ENCODE results near the gene GAB4. TPM values are rescaled to one million over a fixed set of nuclear protein-coding genes. Genes with fewer than 3 reads are reported as not detected.
"Not testable (repeated sequence)": the region's sequence is repeated elsewhere in the genome, so short reads cannot be mapped to it uniquely, and the experiment has no call there.

Gene GAB4
- total and polyA plus RNA-seq, 2 donors (not counting 3 experiments of a cell fraction or from before 2014, with no cell fraction given), result not detected

- H3K36me3 ChIP-seq (ENCODE audit: control insufficient read depth in 2 of 2, extremely low read depth in 1 of 2, insufficient read depth in 2 of 2, low read length in 2 of 2); POLR2A ChIA-PET; H4K20me1 ChIP-seq (replicated peaks; ENCODE audit: control insufficient read depth, extremely low read depth, insufficient read depth, low read length); H3K9me3 ChIP-seq (replicated peaks; ENCODE audit: control insufficient read depth, insufficient read depth, low read length); H3K27me3 ChIP-seq (ENCODE audit: control insufficient read depth in 2 of 2, insufficient read depth in 2 of 2, low read length in 2 of 2); DNase-seq (ENCODE audit: low read depth, low spot score); dilution Hi-C loops (cut with MboI; ENCODE audit: extremely low pct_ligation_motif_present, low sequenced_read_pairs); H3K4me1 ChIP-seq (ENCODE audit: control insufficient read depth, extremely low read depth, insufficient read depth, low read length); H3K79me2 ChIP-seq (ENCODE audit: control insufficient read depth, insufficient read depth, low read length); CTCF ChIA-PET; FAIRE-seq; BruUV-seq (replicated peaks); H3K4me3 ChIP-seq (replicated peaks in 1 of 3; ENCODE audit: insufficient read depth in 1 of 3, low read depth in 1 of 3, low read length in 3 of 3); H3K9ac ChIP-seq (replicated peaks; ENCODE audit: extremely low read depth, insufficient read depth, low read length); H3K9me1 ChIP-seq (replicated peaks; ENCODE audit: control insufficient read depth, extremely low read depth, insufficient read depth, low read length); H3K4me2 ChIP-seq (ENCODE audit: insufficient read depth, low read length); intact Hi-C loops (cut with micrococcal nuclease); H3K27ac ChIP-seq (ENCODE audit: insufficient read depth, low read depth, low read length); H2AFZ ChIP-seq (ENCODE audit: low read depth, low read length): not testable (repeated sequence)
Measured at GRCh38 chr22:17024380-17024779, 16.4 kb upstream of the GAB4 start.

- CTCF ChIA-PET; H3K4me2 ChIP-seq (ENCODE audit: insufficient read depth, low read length); H3K27me3 ChIP-seq (ENCODE audit: control insufficient read depth in 2 of 2, insufficient read depth in 2 of 2, low read length in 2 of 2); H4K20me1 ChIP-seq (replicated peaks; ENCODE audit: control insufficient read depth, extremely low read depth, insufficient read depth, low read length); H3K27ac ChIP-seq (ENCODE audit: insufficient read depth, low read depth, low read length); DNase-seq (ENCODE audit: low read depth, low spot score); dilution Hi-C loops (cut with MboI; ENCODE audit: extremely low pct_ligation_motif_present, low sequenced_read_pairs); intact Hi-C loops (cut with micrococcal nuclease); H3K79me2 ChIP-seq (ENCODE audit: control insufficient read depth, insufficient read depth, low read length); H3K9ac ChIP-seq (replicated peaks; ENCODE audit: extremely low read depth, insufficient read depth, low read length); H3K4me3 ChIP-seq (replicated peaks in 1 of 3; ENCODE audit: insufficient read depth in 1 of 3, low read depth in 1 of 3, low read length in 3 of 3); H3K9me1 ChIP-seq (replicated peaks; ENCODE audit: control insufficient read depth, extremely low read depth, insufficient read depth, low read length); H3K9me3 ChIP-seq (replicated peaks; ENCODE audit: control insufficient read depth, insufficient read depth, low read length); H2AFZ ChIP-seq (ENCODE audit: low read depth, low read length); H3K4me1 ChIP-seq (ENCODE audit: control insufficient read depth, extremely low read depth, insufficient read depth, low read length); POLR2A ChIA-PET; H3K36me3 ChIP-seq (ENCODE audit: control insufficient read depth in 2 of 2, extremely low read depth in 1 of 2, insufficient read depth in 2 of 2, low read length in 2 of 2); BruUV-seq (replicated peaks); FAIRE-seq: not testable (repeated sequence)
Measured at GRCh38 chr22:17015552-17015951, 7.5 kb upstream of the GAB4 start.

DNA sequence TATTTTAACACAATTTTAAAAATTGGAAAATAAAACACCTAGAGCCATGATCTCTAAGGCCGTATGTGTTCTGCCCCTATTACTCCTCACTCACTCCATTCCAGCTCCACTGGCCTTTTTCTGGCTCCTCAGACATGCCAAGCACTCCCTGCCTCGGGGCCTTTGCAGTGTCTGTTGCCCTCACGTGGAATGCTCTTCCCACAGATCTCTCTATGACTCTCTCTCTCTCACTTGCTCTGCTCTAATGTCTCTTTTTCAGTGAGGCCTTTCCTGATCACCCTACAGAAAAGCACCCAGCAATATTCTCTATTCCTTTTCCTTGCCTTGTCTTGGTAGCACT is 6.0 kb upstream of the GAB4 start:
- H3K9ac ChIP-seq (replicated peaks; ENCODE audit: extremely low read depth, insufficient read depth, low read length); H3K4me2 ChIP-seq (ENCODE audit: insufficient read depth, low read length); CTCF ChIA-PET; H3K4me3 ChIP-seq (replicated peaks in 1 of 3; ENCODE audit: insufficient read depth in 1 of 3, low read depth in 1 of 3, low read length in 3 of 3); BruUV-seq (replicated peaks); H3K9me1 ChIP-seq (replicated peaks; ENCODE audit: control insufficient read depth, extremely low read depth, insufficient read depth, low read length); POLR2A ChIA-PET; intact Hi-C loops (cut with micrococcal nuclease); H3K79me2 ChIP-seq (ENCODE audit: control insufficient read depth, insufficient read depth, low read length); DNase-seq (ENCODE audit: low read depth, low spot score); H2AFZ ChIP-seq (ENCODE audit: low read depth, low read length); H3K9me3 ChIP-seq (replicated peaks; ENCODE audit: control insufficient read depth, insufficient read depth, low read length); H3K27ac ChIP-seq (ENCODE audit: insufficient read depth, low read depth, low read length); H3K4me1 ChIP-seq (ENCODE audit: control insufficient read depth, extremely low read depth, insufficient read depth, low read length); H3K27me3 ChIP-seq (ENCODE audit: control insufficient read depth in 2 of 2, insufficient read depth in 2 of 2, low read length in 2 of 2); H4K20me1 ChIP-seq (replicated peaks; ENCODE audit: control insufficient read depth, extremely low read depth, insufficient read depth, low read length); H3K36me3 ChIP-seq (ENCODE audit: control insufficient read depth in 2 of 2, extremely low read depth in 1 of 2, insufficient read depth in 2 of 2, low read length in 2 of 2); FAIRE-seq; dilution Hi-C loops (cut with MboI; ENCODE audit: extremely low pct_ligation_motif_present, low sequenced_read_pairs): not testable (repeated sequence)
